Measurements from ENCODE around the gene PRR13.
"Not testable (repeated sequence)": the region's sequence is repeated elsewhere in the genome, so short reads cannot be mapped to it uniquely, and the experiment has no call there.

The PRR13 gene

GRCh38 chr12:53439582-53439981 lies 2.0 kb upstream of the PRR13 start:
- not testable (repeated sequence) for DNase-seq

GRCh38 chr12:53443955-53444354 lies 2.4 kb downstream of the PRR13 start:
- DNase-seq = no peak

- DNase-seq = not testable (repeated sequence)
Measured at GRCh38 chr12:53444593-53445325, 3.2 kb downstream of the PRR13 start.

DNA sequence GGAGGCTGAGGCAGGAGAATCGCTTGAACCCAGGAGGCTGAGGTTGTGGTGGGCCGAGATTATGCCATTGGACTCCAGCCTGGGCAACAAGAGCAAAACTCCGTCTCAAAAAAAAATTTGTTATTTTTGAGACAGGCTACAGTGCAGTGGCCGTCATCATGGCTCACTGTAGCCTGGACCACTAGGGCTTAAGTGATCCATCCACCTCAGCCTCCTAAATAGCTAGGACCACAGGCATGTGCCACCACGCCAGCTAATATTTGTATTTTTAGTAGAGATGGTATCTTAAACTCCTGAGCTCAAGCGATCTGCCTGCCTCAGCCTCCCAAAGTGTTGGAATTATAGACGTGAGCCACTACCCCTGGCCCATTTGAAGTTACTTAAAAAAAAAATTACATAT lies 9.4 kb downstream of the PRR13 start:
- no peak for DNase-seq

DNA sequence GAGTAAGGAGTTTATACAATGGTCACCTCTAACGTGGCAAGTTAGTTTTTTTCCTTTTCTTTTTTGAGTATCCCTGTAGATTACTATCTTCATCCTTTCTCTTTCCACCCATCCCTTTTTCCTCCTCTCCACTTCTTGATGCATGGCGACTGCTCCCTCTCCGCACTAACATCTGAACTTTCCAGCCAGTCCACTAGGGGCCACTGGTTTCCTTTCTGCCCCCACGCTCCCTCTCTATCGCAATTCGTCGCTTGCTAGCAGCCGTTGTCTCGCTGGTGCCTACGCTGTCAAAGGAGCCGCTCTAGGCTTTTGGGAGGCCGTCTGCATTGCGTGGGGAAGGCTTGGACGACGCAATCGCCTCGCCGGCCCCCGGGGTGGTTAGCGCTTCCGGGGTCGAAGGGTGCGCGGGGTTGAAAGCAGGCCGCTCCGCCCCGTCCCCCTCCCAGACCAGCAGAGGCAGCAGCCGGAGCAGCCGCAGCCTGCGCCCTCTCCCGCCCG lies 10.2 kb downstream of the PRR13 start, which contains the start of gene PCBP2:
Gene PCBP2 (plus strand): TSS at position 442 of the 498 bp plus-strand sequence. CDS start 2,699 bp downstream, outside the sequence.
- DNase-seq = peak; percentile 100

DNA sequence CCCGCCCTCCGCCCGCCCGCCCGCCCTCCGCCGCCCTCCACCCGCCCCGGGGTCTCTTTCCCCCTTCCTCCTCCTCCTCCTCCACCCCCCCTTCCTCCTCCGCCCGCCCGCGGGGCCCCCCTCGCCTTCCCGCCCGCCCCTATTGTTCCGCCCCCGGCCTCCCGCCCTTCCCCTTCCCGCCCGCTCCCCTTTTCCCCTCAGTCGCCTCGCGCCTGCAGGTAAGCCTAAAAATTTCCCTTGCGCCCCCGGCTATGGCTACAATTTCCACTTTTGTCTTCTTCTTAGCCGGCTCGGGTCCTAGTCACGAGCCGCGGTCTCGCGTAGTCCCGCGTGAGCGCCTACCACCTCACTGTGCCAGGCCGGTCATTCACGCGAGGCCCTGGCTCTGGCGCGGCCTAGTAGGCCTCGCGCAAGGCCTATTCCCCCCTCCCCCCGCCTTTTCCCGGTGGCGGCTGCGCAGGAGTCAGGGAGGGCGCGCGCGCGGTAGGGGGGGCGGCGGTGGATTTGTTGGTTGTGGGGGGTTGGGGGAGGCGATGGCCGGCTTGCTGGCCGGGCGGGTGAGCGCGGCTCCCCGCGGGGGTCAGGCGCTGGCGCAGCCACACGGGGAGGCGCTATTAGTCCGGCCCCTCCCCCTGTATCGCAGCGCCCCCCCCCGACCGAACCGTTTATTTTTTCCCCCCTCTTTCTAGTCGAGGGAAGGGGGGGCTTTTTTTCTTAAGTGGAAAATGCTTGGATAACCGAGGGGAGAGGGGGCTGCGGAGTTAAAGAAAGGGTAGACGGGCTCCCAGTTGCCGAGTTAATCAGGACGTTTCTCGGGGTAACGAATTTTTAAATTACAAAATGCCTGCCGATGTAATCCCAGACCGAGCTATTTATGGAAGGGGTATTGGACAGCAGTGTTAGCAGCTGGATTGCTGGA lies 10.9 kb downstream of the PRR13 start:
- DNase-seq = peak; percentile 86

GRCh38 chr12:53453953-53454640 lies 12.6 kb downstream of the PRR13 start:
- DNase-seq = no peak

DNA sequence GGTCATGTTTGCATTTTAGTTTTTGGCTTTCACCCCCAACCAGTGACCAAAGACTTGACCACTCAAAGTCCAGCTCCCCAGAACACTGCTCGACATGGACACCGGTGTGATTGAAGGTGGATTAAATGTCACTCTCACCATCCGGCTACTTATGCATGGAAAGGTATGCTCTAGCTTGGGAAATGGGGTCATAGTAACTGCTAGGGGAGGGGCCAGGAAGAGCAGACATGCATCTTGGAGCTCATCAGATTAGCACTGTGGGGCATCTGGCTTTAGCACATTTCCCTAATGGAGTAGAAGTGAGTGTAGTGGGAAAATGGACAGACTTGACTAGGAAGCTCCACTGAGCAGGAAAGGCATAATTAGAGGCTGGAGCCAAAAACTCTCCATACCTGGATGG lies 13.2 kb downstream of the PRR13 start:
- DNase-seq = no peak

- DNase-seq = no peak
Measured at GRCh38 chr12:53456654-53457366, 15.3 kb downstream of the PRR13 start.

DNA sequence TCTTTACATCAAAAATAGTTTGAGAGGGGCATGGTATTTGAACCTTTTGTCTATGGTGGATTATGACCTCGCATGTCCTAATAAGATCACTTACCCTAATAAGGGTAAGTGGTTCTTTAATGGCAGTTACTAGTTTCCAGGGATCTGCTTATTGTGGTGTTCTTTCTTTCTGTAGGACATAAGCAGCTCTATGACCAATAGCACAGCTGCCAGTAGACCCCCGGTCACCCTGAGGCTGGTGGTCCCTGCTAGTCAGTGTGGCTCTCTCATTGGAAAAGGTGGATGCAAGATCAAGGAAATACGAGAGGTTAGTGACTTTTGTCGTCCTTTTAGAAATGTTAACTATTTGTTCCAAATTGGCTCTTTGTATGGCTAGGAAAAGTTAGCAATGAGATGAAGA lies 17.6 kb downstream of the PRR13 start:
- DNase-seq = no peak

DNA sequence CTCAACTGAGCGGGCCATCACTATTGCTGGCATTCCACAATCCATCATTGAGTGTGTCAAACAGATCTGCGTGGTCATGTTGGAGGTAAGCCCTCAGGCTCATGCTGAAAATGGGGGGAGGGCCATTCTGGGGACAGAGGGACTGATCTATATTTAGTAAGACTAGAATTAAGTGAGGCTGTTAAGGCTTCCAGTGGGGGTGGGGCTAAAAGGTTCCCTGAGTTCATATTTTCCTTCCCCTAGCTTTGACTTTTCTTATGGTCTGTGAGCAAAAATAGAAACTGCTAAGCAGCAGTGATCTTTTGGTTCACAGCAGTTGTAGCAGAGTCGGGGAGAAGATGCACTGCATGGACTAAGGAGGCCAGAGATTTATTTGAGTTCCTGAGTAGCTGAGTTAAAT lies 19.5 kb downstream of the PRR13 start:
- no peak for DNase-seq

GRCh38 chr12:53461591-53461990 lies 20.1 kb downstream of the PRR13 start:
- no peak for DNase-seq

GRCh38 chr12:53462935-53463334 lies 21.4 kb downstream of the PRR13 start:
- DNase-seq = no peak

GRCh38 chr12:53463802-53464560 lies 22.4 kb downstream of the PRR13 start:
- DNase-seq = no peak

- DNase-seq = no peak
Measured at GRCh38 chr12:53464685-53465418, 23.3 kb downstream of the PRR13 start.

GRCh38 chr12:53465679-53466078 lies 24.1 kb downstream of the PRR13 start:
- no peak for DNase-seq

DNA sequence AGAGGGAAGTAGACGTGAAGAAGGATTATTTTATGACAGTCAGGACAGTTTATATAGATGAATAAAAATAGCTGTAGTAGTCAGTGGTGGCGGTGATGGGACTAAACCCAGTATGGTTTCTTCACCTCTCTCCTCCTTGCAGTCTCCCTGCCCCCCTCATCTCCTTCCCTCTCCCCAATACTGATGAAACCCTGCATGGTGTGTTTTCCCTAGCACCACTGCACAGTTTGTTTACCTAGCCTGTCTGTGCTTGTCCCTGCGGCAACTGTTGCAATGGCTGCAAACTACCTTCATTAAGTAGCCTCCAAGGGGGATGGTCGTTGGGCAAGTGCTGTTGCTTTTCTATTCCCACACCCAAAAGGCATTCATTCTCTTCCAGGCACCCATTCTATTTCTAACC lies 25.1 kb downstream of the PRR13 start:
- DNase-seq = no peak

DNA sequence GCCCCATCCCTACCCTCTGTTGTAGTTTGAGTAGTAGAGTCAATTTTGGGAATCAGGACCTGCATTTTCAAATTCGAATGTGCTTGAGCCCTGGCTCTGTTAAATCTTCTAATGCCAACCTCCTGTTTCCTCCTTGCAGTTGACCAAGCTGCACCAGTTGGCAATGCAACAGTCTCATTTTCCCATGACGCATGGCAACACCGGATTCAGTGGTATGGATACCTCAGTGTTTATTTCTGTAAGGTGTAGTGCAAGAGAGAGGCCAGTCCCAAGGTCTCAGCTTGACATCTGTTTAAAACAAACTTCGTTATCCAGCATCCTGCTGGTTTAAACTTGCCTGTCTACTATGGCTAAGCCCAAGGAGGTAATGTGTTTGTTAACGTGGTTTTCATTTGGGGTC lies 25.5 kb downstream of the PRR13 start:
- no peak for DNase-seq

GRCh38 chr12:53467880-53468279 lies 26.3 kb downstream of the PRR13 start:
- no peak for DNase-seq

DNA sequence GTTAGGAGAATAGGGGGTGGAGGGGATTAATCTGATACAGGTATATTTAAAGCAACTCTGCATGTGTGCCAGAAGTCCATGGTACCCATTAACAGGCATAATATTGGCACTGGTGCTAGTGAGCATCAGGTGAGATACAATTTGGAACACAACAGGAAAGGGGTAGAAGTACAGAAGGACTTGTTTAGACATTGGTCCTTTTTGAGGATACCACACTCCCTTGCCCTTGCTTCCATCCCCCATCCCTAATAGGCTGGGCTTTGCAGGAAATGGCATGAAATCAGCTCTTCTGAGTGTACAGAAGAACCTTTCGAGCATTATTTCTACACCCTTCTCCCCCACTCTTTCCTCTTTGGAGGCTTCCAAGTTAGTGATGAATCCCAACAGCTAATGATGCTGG lies 26.7 kb downstream of the PRR13 start:
- no peak for DNase-seq

DNA sequence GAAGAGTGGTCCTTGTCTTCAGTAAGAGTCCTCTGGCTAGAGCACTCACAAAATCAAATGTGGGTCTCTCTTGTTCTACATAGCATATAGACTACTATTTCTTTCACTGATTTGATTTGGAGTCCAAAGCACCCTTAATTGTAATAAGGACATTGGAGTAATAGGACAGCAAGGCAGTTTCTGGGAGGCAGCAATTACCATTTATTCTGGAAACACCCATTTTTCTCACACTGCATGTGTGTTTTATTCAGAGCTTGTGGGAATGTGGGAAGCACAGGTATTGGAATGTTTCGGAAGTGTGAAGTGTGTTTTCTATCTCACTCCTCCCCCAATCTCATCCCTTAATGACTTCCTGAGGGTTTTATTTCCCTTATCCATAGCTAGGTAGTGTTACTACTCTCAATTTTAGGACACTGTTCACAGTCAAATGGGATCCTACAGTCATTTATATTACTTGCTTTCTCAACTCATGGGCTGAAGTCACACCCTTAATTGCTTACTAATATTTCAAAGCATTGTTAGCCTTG lies 30.6 kb downstream of the PRR13 start:
- DNase-seq = no peak
